NCI-H1694 (cell line): Measurements from ENCODE around the gene HNRNPC.

Experiments used
- DNase-seq: peaks from one replicate; lab custom pipeline; 2025; lab: John Stamatoyannopoulos, UW

Gene HNRNPC

DNA sequence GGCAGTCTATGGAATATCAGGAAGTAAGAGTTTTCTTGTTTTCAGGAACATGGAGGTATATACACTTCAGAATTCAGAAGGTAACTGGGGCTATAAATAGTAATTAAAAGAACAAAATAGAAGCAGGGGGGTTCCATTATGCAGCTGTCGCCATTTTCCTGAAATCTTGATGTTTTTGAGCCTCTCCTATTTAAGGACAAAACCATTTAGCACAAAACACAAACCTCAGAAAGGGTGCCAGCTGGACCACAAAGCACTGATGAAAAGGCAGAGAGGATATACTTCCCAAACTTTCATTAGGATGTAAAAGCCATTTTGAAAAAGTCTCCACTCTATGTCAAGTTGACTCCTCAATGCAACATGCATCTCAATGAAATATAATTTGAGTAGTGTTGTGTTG, 59.2 kb downstream of the HNRNPC start:
- DNase-seq: no peak

DNA sequence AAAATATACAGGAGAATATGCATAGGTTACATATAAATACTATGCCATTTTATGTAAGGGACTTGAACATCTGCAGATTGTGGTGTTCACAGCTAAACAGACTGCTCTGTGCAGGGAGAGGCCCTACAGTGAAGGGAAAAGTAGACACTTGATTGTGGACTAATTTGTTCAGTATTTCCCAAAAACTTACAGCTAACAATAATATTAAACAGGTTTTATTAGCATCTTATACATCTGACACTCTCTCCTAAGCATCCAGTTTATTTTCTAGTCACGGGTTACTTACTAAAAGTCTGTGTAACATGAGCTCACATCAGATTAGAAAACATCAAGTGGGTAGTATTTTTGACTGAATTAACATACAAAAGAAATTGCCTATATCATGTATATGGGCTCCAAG, 60.1 kb downstream of the HNRNPC start:
- no peak for DNase-seq

DNA sequence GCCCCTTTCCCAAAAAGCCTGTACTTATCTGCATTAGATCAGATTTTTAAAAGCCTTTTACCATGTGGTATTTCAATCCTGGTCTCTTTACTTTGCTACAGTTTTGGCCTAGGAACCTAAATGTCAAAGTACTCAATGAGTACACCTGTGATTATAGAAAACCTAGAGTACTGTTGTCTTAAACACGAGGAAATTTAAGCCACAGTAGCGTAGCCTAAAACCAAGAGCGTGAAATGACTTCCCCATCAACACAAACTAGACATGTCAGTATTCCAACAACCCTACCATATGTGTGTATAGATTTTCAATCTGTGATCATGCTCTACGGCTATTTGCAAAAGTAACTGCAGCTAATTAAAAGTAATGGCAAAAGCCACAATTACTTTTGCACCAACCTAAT, 60.7 kb downstream of the HNRNPC start:
- no peak for DNase-seq

DNA sequence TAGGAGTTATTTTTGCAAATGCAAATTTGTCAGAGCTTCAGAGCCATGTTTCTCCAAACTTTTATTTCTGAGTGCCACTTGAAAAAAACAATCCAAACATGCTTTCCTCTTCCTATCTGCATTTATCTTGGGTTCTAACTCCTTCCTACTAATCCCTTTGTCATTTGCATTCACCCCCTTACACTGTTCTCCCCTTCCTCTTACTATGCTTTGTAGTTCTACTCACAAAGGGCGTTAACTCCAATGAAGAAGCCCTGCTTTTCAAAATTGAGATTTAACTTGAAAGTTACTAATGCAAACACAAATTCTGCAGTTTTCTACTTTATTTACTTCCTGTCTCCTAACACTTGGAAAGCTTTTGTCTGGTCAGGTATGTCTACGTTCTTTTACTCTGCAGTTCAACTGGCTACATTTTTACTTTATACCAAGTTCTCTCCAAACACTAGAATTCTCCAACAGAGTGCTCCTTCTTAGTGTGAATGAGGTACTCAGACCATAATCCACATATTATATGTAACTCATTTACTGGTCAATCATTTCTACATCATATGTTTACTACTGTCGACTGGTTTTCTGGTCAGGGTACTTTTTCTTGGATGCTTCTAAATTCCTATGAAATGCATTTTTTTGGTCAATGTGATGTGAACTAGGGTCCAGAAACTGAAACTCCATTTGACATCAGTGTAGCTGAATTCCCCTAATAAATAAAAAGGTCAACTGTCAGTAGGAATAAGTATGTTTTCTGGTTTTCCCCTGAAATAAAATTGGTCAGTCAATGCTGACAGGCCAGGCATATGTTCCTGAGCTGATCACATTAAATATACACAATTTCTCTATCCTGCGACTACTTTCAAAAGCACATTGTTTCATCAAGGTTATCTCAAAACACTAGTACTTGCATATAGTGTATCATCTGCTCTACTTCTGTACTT, 62.2 kb downstream of the HNRNPC start:
- no peak for DNase-seq

DNA sequence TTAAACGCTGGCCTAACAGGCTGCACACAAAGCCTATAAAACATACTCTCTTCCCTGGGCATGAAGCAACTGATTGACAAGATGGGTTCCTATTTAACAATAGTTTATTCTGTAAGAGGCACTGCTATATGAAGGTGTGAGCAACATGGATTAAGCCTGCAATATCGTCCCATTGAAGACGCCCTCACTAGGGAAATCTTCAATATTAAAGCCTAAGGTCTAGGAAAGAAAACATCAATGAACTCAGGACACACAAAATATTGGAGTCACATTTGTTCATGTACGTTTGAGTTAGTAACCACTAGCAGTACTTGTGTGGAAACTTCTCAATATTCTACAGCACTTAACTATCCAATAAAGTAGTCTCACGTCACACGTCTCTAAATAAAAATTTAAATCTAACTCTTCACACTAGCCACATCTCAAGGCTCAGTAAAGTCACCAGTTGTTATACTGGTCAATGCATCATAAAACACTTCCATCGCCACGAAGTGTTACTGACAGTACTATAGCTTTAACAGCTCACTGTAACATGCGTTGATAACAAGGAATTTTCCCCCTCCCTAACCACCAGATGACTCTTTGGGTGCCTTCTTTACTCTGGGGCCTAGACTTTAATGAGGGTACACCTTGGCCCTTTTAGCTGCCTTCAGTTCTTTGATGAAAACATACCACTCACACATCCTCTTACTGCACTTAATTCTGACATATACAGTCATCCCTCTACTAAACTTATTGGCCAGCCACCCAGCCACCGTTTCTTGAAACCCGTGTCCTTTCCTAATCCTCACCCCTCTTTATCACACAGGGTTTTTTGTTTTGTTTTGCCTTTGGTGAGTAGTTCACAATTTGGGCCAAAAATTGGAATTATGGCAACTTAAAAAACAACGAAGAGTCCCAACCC, 63.3 kb downstream of the HNRNPC start:
- no peak for DNase-seq

DNA sequence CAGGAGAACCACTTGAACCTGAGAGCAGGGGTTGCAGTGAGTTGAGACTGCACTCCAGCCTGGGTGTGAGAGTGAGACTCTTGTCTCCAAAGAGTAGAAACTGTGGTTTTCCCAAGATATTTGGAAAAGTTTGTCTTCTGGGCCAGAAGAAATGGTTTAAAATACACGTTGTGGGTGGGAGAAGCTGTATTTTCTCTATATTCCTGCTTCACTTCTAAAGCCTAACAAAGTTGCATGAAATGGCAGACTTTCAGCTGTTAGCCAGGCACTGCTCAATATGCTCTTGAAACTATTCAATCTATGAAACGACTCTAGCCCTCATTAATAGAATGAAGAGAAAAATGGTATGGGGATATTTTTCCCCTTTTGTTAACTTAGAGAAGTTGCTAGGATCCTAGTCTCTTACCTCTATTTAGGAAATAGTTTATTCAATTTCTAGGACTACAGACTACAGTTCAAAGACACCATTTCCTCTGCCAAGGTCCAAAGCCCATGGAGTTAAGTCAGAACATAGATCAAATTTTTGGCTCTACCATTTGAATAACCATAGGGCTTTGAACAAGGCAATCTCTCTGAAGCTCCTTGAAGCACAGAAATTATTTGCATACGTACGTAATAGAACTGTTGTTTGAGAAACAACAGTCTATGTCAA, 64.1 kb downstream of the HNRNPC start:
- DNase-seq: no peak

DNA sequence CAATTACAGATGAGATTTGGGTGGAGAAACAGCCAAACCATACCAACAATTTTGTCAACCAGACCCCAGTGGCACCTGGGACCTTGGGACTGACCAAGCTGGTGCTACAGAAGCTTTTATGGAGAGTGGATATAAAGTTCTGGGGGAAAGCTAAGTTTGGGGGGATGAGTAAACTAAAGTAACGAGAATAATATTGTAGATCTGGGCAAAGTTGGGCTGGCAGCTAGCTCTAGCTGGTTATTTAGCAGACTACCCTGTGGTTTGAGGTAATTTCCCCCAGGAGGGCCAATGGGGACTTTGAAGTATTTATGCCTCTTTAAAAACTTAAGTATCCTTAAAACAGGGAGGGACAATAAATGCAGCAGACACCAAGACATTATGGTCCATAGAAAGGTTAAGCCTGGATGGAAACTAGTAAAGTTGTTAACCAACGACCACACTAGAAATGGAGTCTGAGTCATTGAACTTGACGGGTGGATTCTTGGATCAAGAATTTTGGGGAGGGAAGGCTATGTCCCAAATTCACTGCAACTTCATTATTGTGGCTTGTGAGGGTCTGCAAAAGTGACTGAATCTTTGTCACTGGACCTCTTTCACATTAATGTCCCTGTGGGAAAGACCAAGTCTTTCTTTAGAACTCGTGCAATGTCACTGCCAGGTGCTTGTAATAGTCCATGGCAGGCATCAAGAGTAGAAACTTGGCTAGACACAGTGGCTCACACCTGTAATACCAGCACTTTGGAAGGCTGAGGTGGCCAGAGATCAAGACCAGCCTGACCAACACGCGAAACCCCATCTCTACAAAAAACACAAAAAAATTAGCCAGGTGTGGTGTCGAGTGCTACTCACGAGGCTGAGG, 64.8 kb downstream of the HNRNPC start:
- no peak for DNase-seq

DNA sequence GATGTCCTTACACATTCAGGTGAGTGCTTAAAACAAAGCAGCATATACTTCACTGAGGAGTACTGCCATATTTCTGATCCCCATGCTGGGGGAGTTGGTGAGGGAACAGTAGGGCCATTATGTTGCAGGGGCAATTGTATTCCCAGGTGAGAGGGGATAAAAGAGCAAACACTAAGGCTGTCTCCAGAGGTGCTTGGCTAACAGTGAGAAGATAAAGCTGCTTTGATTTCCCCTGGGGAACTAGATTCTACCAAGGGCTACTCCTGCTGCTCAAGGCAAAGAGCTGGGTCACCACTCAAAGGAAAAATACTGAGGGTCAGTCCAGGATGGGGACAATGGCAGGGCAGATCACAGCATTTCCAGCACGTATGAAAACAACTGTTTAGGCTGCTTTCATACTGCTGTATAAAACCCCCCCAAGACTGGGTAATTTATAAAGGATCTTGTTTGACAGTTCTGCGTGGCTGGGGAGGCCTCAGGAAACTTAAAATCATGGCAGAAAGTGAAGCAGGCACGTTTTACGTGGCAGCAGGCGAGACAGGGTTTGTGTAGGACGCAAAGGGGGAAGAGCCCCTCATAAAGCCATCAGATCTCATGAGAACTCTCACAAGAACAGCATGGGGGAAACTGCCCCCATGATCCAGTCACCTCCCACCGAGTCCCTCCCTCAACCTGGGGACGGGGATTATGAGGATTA, 65.6 kb downstream of the HNRNPC start:
- DNase-seq: no peak

DNA sequence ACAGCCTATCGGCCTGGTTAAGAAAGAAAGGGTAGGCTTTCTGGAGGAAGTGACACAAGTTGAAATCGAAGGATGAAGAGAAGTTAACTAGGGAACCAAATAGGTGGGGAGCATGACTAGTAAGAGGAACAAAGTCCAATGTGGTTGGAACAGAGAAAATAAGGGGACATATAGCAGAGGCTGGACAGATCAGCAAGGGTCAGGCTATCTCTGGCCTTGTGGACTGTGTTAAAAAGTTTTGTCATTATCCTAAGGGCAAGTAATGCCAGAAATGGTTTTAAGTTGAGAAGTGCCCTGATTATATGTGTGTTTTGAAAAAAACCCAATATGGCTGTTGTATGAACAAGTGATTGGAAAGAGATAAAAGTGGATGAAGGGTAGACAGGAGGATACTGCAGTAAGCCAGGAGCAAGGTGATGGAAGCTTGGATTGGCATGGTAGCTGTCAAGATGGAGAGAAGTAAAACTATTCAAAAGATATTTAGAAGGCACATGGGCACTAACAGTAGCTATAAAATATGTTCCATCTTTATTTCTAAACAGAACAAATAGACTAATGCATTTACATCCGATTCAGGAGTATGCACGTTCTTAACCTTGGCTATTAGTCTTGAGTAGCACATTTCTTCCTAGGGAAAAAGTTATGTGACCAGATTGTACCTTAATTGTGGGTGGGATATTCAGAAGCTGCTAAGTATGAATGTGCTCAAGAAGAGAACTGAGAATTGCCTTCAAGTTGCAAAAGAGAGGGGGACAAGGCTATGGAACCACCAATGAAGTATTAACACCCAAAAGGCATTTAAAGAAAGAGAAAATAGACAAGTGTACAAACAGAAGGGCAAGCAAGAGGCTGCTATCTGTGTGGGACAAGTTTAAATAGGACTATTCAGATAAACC, 66.5 kb downstream of the HNRNPC start:
- no peak for DNase-seq

DNA sequence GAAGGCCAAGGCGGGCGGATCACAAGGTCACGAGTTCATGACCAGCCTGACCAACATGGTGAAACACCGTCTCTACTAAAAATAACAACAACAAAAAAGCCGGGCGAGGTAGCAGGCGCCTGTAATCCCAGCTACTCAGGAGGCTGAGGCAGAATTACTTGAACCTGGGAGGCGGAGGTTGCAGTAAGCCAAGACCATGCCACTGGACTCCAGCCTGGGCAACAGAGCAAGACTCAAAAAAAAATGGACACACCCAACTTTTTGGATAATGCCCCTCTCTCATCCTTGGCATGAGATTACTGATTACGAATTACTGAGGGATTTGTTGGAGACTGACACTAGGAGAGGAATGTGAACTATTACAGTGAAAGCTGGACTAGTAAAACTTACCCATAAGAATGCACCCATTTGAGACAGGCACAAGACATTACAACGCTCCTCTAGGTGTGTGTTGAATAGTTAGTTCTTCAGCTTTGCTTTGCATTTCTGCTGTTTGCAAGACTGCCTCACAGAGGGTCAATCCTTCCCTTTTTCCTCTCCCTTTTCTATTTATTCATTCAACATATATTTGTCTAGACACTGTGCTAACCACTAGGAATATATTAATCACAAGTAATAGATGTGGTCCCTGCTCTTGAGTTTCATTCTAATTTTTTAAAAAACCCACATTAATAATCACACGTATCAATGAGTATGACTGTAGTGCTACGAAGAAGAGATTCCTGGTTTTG, 67.3 kb downstream of the HNRNPC start:
- no peak for DNase-seq

DNA sequence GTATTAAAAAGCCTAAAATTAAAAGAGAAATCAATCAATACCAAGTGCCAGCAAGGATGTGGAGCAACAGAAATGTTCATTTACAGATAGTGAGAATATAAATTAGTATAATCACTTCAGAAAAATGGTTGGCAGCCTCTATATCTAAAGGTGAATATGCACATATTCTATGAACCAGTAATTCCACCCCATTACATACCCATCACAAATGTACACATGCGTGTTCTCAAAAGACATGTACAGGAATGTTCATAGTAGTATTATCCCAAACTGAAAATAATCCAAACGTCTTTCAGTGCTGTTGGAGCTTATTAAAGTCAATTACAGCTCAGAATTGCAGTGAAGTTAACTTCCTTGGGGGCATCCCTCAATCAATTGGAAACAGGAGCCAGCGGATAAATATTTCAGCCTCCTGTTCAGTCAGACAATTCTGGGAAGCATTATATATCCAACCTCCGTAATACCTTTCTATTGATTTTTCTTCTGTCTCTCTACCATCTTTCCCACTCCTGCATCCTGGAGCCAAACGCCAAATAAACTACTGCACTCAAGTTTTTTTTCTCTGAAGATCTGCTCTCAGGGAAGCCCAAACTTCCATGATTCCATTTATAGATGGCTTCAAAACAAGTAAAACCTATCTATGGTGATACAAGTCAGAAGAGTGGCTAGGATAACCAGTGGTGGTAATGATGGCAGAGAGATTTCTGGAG, 68.3 kb downstream of the HNRNPC start:
- no peak for DNase-seq

DNA sequence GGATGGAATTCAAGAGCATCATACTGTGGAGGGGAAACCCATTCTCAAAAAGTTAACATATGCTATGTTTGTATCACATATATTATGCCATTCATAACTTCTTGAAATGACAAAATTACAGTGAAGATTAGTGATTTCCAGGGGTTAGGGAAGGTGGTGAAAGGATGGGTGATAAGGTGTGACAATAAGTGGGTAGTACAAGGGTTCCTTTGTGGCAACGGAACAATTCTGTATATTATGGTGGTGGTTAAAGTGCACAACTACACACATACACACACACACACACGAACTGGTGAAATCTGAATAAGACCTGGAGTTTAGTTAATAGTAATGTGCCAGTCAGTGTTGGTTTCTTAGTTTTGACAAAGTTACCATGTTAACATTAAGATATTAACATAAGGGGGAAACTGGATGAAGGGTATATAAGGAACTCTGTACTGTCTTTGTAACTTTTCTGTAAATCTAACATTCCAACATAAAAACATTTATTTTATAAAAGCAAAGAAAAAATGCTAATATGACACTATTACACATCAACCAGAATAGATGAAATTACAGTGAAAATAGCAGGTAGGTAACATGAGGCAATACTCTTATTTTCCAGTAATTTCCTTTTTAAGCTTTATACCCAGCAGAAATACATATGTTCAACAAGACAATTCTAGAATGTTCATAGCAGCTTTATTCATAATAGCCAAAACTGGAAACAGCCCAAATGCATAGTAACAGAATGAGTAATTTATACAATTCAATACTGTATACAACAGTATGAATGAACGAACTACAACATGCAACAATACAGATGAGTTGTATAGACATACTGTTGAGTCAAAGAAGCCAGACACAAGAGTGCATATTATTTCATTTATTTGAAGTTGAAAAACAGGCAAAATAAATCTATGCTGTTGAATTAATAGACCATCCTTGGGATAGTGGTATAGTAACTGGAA, 69.4 kb downstream of the HNRNPC start:
- no peak for DNase-seq

DNA sequence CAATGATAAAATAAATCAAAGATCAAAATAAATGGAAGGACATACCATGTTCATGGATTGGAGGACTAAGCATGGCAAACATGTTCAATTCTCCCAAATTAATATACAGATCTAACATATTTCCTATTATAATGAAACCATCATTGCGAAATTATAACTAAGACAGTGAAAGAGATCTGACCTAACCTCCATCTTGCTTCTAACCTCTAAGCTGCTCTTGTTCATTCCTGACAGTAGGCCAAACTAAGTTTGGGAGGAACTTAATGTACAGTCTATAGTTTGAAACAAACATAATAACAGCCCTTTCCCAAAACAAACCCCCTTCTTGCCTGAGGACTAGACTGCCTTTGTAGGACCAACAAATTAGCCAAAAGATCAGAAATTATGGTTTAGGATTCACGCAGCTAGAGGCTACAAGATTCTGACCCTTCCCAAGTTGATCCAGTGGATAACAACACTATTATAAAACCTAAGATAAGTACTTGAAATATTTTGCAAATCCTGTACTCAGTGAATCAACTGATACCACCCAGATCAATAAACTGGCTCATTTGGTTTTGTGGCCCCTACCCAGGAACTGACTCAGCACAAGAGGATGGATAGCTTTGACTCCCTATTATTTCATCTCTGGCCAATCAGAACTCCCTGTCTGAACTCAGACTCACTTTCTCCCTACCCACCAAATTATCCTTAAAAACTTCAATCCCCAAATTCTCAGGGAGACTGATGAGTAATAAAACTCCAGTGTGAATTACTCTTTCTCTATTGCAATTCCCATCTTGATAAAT, 71.6 kb downstream of the HNRNPC start:
- no peak for DNase-seq

DNA sequence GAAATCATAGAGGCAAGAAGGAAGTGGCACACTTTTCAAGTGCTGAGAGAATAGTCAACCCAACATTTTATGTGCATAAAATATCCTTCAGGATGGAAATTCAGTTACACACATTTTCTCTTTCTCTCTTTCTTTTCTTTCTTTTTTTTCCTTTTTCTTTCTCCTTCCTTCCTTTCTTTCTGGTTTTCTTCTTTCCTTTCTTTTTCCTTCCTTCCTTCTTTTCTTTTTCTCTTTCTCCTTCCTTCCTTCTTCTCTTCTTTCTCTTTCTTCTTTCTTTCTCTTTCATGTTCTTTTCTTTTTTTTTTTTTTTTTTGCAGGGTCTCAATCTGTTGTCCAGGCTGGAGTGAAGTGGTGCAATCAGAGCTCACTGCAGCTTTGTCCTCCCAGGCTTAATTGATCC, 74.6 kb downstream of the HNRNPC start:
- DNase-seq: no peak

DNA sequence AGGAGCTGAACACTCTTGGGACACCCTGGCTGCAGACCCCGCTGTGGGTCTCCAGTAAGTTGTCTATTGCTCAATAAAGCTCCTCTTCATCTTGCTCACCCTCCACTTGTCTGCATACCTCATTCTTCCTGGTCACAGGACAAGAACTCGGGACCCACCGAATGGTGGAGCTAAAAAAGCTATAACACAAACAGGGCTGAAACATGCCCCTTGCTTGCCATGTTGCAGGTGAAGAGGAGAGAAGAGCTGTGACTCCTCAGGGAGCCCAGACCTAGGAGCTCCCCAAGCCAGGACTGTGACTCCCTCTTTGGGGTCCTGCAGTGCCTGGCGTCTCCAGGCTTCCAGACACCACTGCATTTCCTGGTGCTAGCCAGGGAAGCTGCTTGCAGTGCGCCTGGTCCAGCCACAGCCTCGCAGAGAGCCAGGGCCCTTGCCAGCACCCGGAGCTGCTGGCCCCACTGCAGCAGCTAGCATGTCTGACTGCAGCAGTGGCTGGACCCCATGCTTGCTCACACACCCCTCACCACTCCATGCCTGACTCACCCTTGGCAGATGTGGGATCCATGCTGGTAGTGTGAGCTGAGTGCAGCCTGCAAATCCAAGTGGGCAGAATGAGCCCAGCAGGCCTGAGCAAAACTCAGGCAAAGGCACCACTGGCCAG, 76.2 kb downstream of the HNRNPC start:
- no peak for DNase-seq

DNA sequence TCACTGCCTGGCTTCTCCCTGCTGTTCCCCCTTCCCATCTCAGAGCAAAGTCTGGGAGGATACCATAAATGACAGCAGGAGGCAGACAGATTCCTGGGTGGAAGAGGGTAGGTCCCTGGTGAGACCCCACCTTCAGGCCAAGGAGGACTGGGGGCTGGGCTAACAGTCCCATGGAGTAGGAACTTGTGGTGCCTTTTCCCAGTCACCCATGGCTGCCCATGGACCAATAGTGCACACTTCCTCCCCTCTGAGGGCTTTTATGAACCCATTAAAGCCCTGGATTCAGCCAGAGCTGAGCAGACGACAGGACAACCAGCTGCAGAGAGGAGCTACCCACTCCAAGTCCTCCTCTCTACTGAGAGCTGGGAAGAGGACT, 76.8 kb downstream of the HNRNPC start:
- DNase-seq: no peak
